ENCODE measurements around the gene AKR1D1.
"Not testable (repeated sequence)": the region's sequence is repeated elsewhere in the genome, so short reads cannot be mapped to it uniquely, and the experiment has no call there.

DNA sequence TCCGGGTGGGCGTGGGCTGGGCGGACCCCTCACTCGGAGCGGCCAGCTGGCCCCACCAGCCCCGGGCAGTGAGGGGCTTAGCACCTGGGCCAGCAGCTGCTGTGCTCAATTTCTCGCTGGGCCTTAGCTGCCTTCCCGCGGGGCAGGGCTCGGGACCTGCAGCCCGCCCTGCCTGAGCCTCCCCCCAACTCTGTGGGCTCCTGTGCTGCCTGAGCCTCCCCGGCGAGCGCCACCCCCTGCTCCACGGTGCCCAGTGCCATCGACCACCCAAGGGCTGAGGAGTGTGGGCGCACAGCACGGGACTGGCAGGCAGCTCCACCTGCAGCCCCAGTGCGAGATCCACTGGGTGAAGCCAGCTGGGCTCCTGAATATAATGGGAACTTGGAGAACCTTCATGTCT, 70.0 kb downstream of the AKR1D1 start:
- TF ChIP-seq, protein P1, sequence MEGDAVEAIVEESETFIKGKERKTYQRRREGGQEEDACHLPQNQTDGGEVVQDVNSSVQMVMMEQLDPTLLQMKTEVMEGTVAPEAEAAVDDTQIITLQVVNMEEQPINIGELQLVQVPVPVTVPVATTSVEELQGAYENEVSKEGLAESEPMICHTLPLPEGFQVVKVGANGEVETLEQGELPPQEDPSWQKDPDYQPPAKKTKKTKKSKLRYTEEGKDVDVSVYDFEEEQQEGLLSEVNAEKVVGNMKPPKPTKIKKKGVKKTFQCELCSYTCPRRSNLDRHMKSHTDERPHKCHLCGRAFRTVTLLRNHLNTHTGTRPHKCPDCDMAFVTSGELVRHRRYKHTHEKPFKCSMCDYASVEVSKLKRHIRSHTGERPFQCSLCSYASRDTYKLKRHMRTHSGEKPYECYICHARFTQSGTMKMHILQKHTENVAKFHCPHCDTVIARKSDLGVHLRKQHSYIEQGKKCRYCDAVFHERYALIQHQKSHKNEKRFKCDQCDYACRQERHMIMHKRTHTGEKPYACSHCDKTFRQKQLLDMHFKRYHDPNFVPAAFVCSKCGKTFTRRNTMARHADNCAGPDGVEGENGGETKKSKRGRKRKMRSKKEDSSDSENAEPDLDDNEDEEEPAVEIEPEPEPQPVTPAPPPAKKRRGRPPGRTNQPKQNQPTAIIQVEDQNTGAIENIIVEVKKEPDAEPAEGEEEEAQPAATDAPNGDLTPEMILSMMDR (IDR thresholded peaks at IDR 0.05), result not testable (repeated sequence)
- not testable (repeated sequence) for TF ChIP-seq EP300, POLR2A (IDR thresholded peaks at IDR 0.05)
